Measurements from ENCODE around the gene CSRP2. TPM values are rescaled to one million over a fixed set of nuclear protein-coding genes. Genes with fewer than 3 reads are reported as not detected.

CSRP2 gene
- total RNA-seq, 2 donors from 2014 or later: 22.5 to 25.0 TPM

- intact Hi-C loops (cut with DNase I): no loop called here
- DNase-seq (ENCODE audit: low spot score): no peak
These were observed 19.6 kb upstream of the CSRP2 start for GRCh38 chr12:76898442-76898841.

GRCh38 chr12:76896274-76896673 is 17.5 kb upstream of the CSRP2 start:
- intact Hi-C loops (cut with DNase I): no loop called here
- no peak for DNase-seq (ENCODE audit: low spot score)

GRCh38 chr12:76895796-76896195 is 17.0 kb upstream of the CSRP2 start:
- no peak for DNase-seq (ENCODE audit: low spot score)
- intact Hi-C loops (cut with DNase I): no loop called here

- no peak for DNase-seq (ENCODE audit: low spot score)
- intact Hi-C loops (cut with DNase I): no loop called here
These were observed 12.8 kb upstream of the CSRP2 start for GRCh38 chr12:76891609-76892008.

GRCh38 chr12:76890151-76891143 is 11.6 kb upstream of the CSRP2 start:
- intact Hi-C loops (cut with DNase I): no loop called here
- no peak for DNase-seq (ENCODE audit: low spot score)

GRCh38 chr12:76888775-76889174 is 10.0 kb upstream of the CSRP2 start:
- no peak for DNase-seq (ENCODE audit: low spot score)
- intact Hi-C loops (cut with DNase I): no loop called here

GRCh38 chr12:76883811-76884210 is 5.0 kb upstream of the CSRP2 start:
- DNase-seq (ENCODE audit: low spot score): no peak
- intact Hi-C loops (cut with DNase I): no loop called here

- no peak for DNase-seq (ENCODE audit: low spot score)
These were observed 4.3 kb upstream of the CSRP2 start for GRCh38 chr12:76883151-76883550.

GRCh38 chr12:76882367-76882766 is 3.5 kb upstream of the CSRP2 start:
- intact Hi-C loops (cut with DNase I): no loop called here
- no peak for DNase-seq (ENCODE audit: low spot score)

More at GRCh38 chr12:76883151-76883550, 4.3 kb upstream of the CSRP2 start:
- intact Hi-C loops (cut with DNase I): no loop called here

GRCh38 chr12:76881142-76881541 is 2.3 kb upstream of the CSRP2 start:
- no peak for DNase-seq (ENCODE audit: low spot score)
- intact Hi-C loops (cut with DNase I): no loop called here

GRCh38 chr12:76880519-76881023 is 1.8 kb upstream of the CSRP2 start:
- intact Hi-C loops (cut with DNase I): no loop called here
- DNase-seq (ENCODE audit: low spot score): no peak

GRCh38 chr12:76879710-76880518 is 1.1 kb upstream of the CSRP2 start:
- DNase-seq (ENCODE audit: low spot score): no peak
- intact Hi-C loops (cut with DNase I): no loop called here

- DNase-seq (ENCODE audit: low spot score): no peak
- intact Hi-C loops (cut with DNase I): no loop called here
These were observed 520 bp downstream of the CSRP2 start for GRCh38 chr12:76878099-76878898.

GRCh38 chr12:76876696-76877229 is 2.1 kb downstream of the CSRP2 start:
- intact Hi-C loops (cut with DNase I): no loop called here
- DNase-seq (ENCODE audit: low spot score): no peak

GRCh38 chr12:76874491-76875190 is 4.2 kb downstream of the CSRP2 start:
- DNase-seq (ENCODE audit: low spot score): no peak
- intact Hi-C loops (cut with DNase I): no loop called here

- intact Hi-C loops (cut with DNase I): no loop called here
- no peak for DNase-seq (ENCODE audit: low spot score)
These were observed 4.8 kb downstream of the CSRP2 start for GRCh38 chr12:76874027-76874426.

- intact Hi-C loops (cut with DNase I): no loop called here
- no peak for DNase-seq (ENCODE audit: low spot score)
These were observed 6.4 kb downstream of the CSRP2 start for GRCh38 chr12:76872415-76872814.

GRCh38 chr12:76871742-76872141 is 7.1 kb downstream of the CSRP2 start:
- intact Hi-C loops (cut with DNase I): no loop called here
- no peak for DNase-seq (ENCODE audit: low spot score)

Data from posterior vena cava (tissue), 2 donors.